Erythroblast (primary cell): ENCODE results near the gene DRC1.

Experiments
- GATA1 ChIP-seq: IDR thresholded peaks from 2 replicates; pipeline ENCODE4 v1.6.1; 2011; ENCODE audit warnings: low read depth, mild to moderate bottlenecking, control low read depth, low read length, moderate library complexity
- POLR2A ChIP-seq: IDR thresholded peaks from 2 replicates; pipeline ENCODE4 v1.6.1; 2011; ENCODE audit warnings: mild to moderate bottlenecking, low read length

GRCh38 chr2:26475832-26476501 is 74.2 kb downstream of the DRC1 start:
- no peak for TF ChIP-seq POLR2A
- TF ChIP-seq GATA1: no peak
